GM12891 (cell line): Measurements from ENCODE around the gene CD300LB.

Source experiments
- PAX5 ChIP-seq: IDR thresholded peaks from 2 replicates; pipeline ENCODE4 v1.6.1; 2011; ENCODE audit warnings: low read length, moderate library complexity, mild to moderate bottlenecking; ENCODE audit not compliant: insufficient read depth, severe bottlenecking
- POLR2A ChIP-seq: IDR thresholded peaks from 2 replicates; pipeline ENCODE4 v1.6.1; 2011; ENCODE audit warnings: low read depth, low read length, control low read depth
- POLR2AphosphoS5 ChIP-seq: IDR thresholded peaks from 2 replicates; pipeline ENCODE4 v1.6.1; 2011; ENCODE audit warnings: low read depth, low read length, control low read depth
- POU2F2 ChIP-seq: IDR thresholded peaks from 2 replicates; pipeline ENCODE4 v1.6.1; 2011; ENCODE audit warnings: low read depth, mild to moderate bottlenecking, control low read depth, low read length, moderate library complexity
- TAF1 ChIP-seq: IDR thresholded peaks from 2 replicates; pipeline ENCODE4 v1.6.1; 2011; ENCODE audit warnings: low read depth, low read length, control low read depth

- no peak for TF ChIP-seq POLR2AphosphoS5
- TF ChIP-seq POLR2A = no peak
- TF ChIP-seq TAF1 = no peak
- no peak for TF ChIP-seq PAX5
- TF ChIP-seq POU2F2 = no peak
Measured at GRCh38 chr17:74546586-74546985, 15.3 kb upstream of the CD300LB start.
